ENCODE data around the gene FAM210A.

- TF ChIP-seq CTCF (IDR thresholded peaks at IDR 0.05; ENCODE audit: low read depth, low read length) (no peak), EZH2phosphoT487 (IDR thresholded peaks at IDR 0.05; ENCODE audit: low read depth) (no peak)
Observed at GRCh38 chr18:13645093-13645492, 81.3 kb downstream of the FAM210A start.

Measured in OCI-LY3 (cell line).